ENCODE measurements around the gene MALRD1.

Gene MALRD1

DNA sequence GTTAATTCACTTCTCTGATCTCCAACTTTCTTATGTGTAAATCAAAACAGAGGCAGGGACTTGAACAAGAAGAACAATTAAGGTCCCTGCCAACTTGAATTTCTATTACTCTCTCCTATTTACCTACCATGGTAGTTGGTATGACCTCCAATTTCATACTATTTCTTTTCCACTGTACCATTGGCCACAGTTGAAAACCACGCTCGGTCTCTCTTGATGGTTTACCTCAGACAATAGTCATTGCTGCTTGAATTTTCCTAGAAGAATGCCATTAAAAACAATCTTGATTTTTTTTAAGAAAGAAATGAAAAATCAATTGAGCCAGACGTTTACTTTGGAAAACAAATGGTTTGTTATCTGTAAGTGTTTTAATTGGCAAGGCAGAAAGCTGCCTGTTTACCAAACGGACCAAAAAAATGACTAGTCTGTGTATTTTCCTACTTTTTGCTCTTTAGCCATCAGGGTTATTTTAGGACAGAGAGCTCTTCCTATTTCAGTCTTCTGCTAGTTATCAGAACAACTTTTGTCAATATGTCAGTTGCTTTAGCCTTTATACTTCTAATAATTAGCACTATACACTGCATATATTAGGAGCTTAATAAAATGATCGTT is 610.1 kb downstream of the MALRD1 start:
- no peak for DNase-seq

DNA sequence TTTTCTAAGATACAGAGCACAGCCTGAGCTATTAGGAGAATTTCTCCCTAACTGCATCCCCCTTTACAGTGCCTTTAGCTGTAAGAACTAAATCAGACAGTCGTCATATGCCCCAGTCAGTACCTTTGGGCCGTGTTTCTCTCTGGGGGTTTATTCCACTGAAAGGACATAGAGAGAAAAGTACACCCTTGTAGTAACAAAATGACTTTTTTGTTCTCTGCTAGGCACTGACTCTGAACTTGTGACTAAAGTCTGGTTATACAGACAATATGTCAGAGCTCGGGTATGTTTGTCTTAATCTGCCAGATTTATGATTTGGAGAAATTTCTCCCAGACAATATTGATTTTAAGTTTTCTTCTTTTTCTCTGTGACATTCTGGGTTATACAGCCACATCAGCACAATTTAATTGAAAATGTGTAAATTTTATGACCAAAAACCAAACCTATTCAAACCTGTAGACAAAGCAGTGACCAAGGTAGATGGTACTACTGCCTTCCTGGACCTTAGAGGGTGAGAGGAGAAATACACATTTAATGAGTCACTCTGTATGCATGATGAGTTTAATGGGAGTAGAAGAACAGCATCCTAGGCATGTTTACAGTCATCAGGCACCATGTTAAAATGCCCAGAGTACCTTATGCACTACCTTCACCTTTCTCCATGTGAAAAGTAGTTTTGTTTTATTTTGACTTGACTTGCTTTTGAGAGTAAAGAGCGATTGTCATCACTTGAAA is 611.5 kb downstream of the MALRD1 start:
- DNase-seq: no peak

- no peak for DNase-seq
These were observed 614.7 kb downstream of the MALRD1 start for GRCh38 chr10:19663344-19663743.

- DNase-seq: no peak
These were observed 619.5 kb downstream of the MALRD1 start for GRCh38 chr10:19668116-19668515.

- DNase-seq: no peak
These were observed 627.5 kb downstream of the MALRD1 start for GRCh38 chr10:19676063-19676462.

- DNase-seq: no peak
These were observed 634.8 kb downstream of the MALRD1 start for GRCh38 chr10:19683356-19683755.

DNA sequence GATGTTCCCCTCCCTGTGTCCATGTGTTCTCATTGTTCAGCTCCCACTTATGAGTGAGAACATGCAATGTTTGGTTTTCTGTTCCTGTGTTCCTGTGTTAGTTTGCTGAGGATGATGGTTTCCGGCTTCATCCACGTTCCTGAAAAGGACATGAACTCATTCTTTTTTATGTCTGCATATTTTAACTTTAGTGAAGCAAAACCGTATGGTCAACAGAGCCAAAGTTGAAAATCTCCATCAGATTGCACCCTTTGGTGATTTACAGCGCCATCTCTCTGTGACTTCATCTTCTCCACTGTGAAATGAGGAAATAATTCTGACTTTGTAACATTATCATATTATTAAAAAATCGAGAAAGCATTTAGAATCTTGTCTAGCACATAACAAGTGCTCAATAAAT is 635.4 kb downstream of the MALRD1 start:
- no peak for DNase-seq

- DNase-seq: no peak
These were observed 639.7 kb downstream of the MALRD1 start for GRCh38 chr10:19688344-19688743.

GRCh38 chr10:19689231-19689630 is 640.6 kb downstream of the MALRD1 start:
- DNase-seq: no peak

- no peak for DNase-seq
These were observed 650.7 kb downstream of the MALRD1 start for GRCh38 chr10:19699299-19699698.

GRCh38 chr10:19701427-19702052 is 652.9 kb downstream of the MALRD1 start:
- no peak for DNase-seq

DNA sequence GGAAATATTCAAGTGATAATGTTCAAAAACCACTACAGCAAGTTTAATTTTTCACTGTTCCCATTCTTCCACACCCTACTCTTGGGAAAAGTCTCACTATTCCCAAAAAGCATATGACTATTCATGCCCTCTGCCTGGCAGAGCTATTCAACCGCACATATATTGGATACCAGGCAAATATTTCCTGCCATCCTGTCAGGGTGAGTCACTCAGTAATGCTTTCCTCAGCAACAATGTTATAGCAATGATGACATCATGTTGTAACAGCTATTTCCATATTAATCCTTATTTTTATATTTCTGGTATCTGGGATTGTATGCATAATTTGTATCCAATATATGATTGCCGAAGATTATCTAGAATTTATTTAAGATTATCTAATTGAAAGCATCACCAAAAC is 653.6 kb downstream of the MALRD1 start:
- DNase-seq: no peak

GRCh38 chr10:19704544-19704943 is 655.9 kb downstream of the MALRD1 start:
- DNase-seq: no peak

- no peak for DNase-seq
These were observed 656.6 kb downstream of the MALRD1 start for GRCh38 chr10:19705250-19705649.

- DNase-seq: no peak
These were observed 658.3 kb downstream of the MALRD1 start for GRCh38 chr10:19706904-19707303.

GRCh38 chr10:19707376-19707775 is 658.8 kb downstream of the MALRD1 start:
- no peak for DNase-seq

- DNase-seq: no peak
These were observed 659.4 kb downstream of the MALRD1 start for GRCh38 chr10:19708031-19708430.

GRCh38 chr10:19710600-19710999 is 662.0 kb downstream of the MALRD1 start:
- DNase-seq: no peak

DNA sequence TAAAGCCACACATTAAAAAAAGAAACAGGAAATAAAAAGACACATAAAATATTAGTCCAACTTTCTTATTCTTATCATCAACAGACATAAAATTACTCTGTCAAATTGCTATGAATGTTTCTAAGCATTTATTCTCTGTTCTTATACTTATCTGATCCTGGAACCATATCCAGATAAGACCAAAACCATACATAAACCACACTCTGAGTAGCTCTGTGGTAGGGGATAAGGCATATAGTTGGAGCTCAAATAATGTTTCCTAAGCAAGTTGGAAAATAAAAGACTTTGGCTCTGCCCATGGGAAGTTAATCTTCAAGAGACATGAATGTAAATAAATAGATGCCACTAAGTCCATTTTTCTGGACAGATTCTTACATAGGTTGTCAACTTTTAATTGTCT is 664.6 kb downstream of the MALRD1 start:
- no peak for DNase-seq

GRCh38 chr10:19713800-19714525 is 665.4 kb downstream of the MALRD1 start:
- DNase-seq: no peak

GRCh38 chr10:19719284-19719683 is 670.7 kb downstream of the MALRD1 start:
- DNase-seq: no peak

- no peak for DNase-seq
These were observed 675.7 kb downstream of the MALRD1 start for GRCh38 chr10:19724287-19724686.

DNA sequence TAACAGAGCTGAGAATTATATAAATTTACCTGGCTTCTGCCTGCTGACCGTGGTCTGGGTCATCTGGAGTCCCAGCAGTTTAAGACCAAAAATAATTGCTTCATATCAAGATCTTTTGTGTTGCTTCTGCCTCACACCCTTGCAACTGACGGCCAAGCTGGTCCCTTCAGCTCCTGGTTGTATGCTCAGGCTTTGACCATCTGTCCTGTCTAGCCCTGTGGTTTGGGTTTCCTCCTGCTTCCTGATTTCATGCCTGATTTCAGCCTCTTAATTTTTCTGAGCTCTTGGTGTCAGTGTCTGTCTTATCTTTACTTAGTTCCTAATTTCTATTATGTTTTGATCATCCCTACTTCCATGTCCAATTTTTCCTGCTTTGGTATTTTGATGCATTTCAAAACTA is 679.8 kb downstream of the MALRD1 start:
- no peak for DNase-seq

- no peak for DNase-seq
These were observed 680.4 kb downstream of the MALRD1 start for GRCh38 chr10:19728964-19729363.

All from CD4-positive, alpha-beta T cell treated with Interleukin-17A for 1 hour (primary cell).